Trophoblast cell (in vitro differentiated cells and primary cell): Measurements from ENCODE around the gene RNF38.

Experiments
- DNase-seq, 2 donors: peaks; one replicate each; pipeline ENCODE4 v3.0.0-alpha.2; 2016
- H2AFZ ChIP-seq: 2 replicates; pipeline ENCODE4 v1.6.1; 2013; ENCODE audit warnings: low read length, moderate library complexity, mild to moderate bottlenecking; ENCODE audit not compliant: insufficient read depth, poor library complexity
- H2AK5ac ChIP-seq: 2 replicates; pipeline ENCODE4 v1.6.1; 2013; ENCODE audit warnings: mild to moderate bottlenecking, low read length
- H2BK120ac ChIP-seq: 2 replicates; pipeline ENCODE4 v1.6.1; 2013; ENCODE audit warnings: low read length, mild to moderate bottlenecking, moderate library complexity; ENCODE audit not compliant: insufficient read depth, poor library complexity
- H2BK12ac ChIP-seq: 2 replicates; pipeline ENCODE4 v1.6.1; 2013; ENCODE audit warnings: mild to moderate bottlenecking, low read length, moderate library complexity
- H2BK5ac ChIP-seq: 2 replicates; pipeline ENCODE4 v1.6.1; 2013; ENCODE audit warnings: low read length, low read depth, moderate library complexity, mild to moderate bottlenecking; ENCODE audit not compliant: poor library complexity
- H3K14ac ChIP-seq: 2 replicates; pipeline ENCODE4 v1.6.1; 2013; ENCODE audit warnings: mild to moderate bottlenecking, low read length
- H3K18ac ChIP-seq: 2 replicates; pipeline ENCODE4 v1.6.1; 2013; ENCODE audit warnings: mild to moderate bottlenecking, low read length
- H3K23ac ChIP-seq: 2 replicates; pipeline ENCODE4 v1.6.1; 2013; ENCODE audit warnings: low read length
- H3K27ac ChIP-seq: 2 replicates; pipeline ENCODE4 v1.5.1; 2013; ENCODE audit warnings: low read depth, mild to moderate bottlenecking, inconsistent platforms, low read length, moderate library complexity
- H3K27me3 ChIP-seq: 2 replicates; pipeline ENCODE4 v1.6.1; 2013; ENCODE audit warnings: inconsistent platforms, mild to moderate bottlenecking, low read length, moderate library complexity; ENCODE audit not compliant: insufficient read depth
- H3K36me3 ChIP-seq, 2 experiments: 1 replicate in 1 of 2; 2 replicates in 1 of 2; pipeline ENCODE4 v1.6.1; 2013; ENCODE audit warnings: low read length in 2 of 2, mild to moderate bottlenecking in 2 of 2, moderate library complexity in 1 of 2; ENCODE audit not compliant: insufficient read depth in 2 of 2, control insufficient read depth in 1 of 2
- H3K4ac ChIP-seq: 2 replicates; pipeline ENCODE4 v1.6.1; 2013; ENCODE audit warnings: low read depth, mild to moderate bottlenecking, low read length, moderate library complexity
- H3K4me1 ChIP-seq, 2 experiments: 1 replicate in 1 of 2; 2 replicates in 1 of 2; pipeline ENCODE4 v1.6.1; 2013; ENCODE audit warnings: low read length in 2 of 2, mild to moderate bottlenecking in 2 of 2, moderate library complexity in 1 of 2; ENCODE audit not compliant: insufficient read depth in 2 of 2, control insufficient read depth in 1 of 2
- H3K4me2 ChIP-seq: 2 replicates; pipeline ENCODE4 v1.6.1; 2013; ENCODE audit warnings: inconsistent platforms, mild to moderate bottlenecking, low read length, moderate library complexity
- H3K4me3 ChIP-seq: 2 replicates; pipeline ENCODE4 v1.5.1; 2013; ENCODE audit warnings: mild to moderate bottlenecking, low read depth, low read length, inconsistent platforms
- H3K79me1 ChIP-seq: one replicate; pipeline ENCODE4 v1.6.1; 2013; ENCODE audit warnings: low read length
- H3K79me2 ChIP-seq: 2 replicates; pipeline ENCODE4 v1.6.1; 2013; ENCODE audit warnings: low read length, mild to moderate bottlenecking; ENCODE audit not compliant: control insufficient read depth, insufficient read depth, poor library complexity
- H3K9ac ChIP-seq: 2 replicates; pipeline ENCODE4 v1.6.1; 2013; ENCODE audit warnings: mild to moderate bottlenecking, low read length
- H3K9me3 ChIP-seq: 2 replicates; pipeline ENCODE4 v1.6.1; 2013; ENCODE audit warnings: low read depth, mild to moderate bottlenecking, control low read depth, inconsistent platforms, low read length; ENCODE audit not compliant: insufficient read depth
- H4K12ac ChIP-seq: 2 replicates; pipeline ENCODE4 v1.6.1; 2013; ENCODE audit warnings: low read depth, mild to moderate bottlenecking, low read length, moderate library complexity
- H4K8ac ChIP-seq: 2 replicates; pipeline ENCODE4 v1.6.1; 2013; ENCODE audit warnings: low read depth, mild to moderate bottlenecking, low read length, moderate library complexity
- H4K91ac ChIP-seq: one replicate; pipeline ENCODE4 v1.6.1; 2013; ENCODE audit warnings: low read depth, mild to moderate bottlenecking, low read length, moderate library complexity
- WGBS: extraction: QIAGEN DNeasy Blood & Tissue Kit; methylation state at CpG from one replicate; pipeline ENCODE4 v1.1.7; 2013; ENCODE audit warnings: missing lambda C conversion rate; ENCODE audit not compliant: insufficient read length, insufficient coverage; ENCODE audit errors: extremely low coverage; 5-methylcytosine and 5-hydroxymethylcytosine counted together

The RNF38 gene

DNA sequence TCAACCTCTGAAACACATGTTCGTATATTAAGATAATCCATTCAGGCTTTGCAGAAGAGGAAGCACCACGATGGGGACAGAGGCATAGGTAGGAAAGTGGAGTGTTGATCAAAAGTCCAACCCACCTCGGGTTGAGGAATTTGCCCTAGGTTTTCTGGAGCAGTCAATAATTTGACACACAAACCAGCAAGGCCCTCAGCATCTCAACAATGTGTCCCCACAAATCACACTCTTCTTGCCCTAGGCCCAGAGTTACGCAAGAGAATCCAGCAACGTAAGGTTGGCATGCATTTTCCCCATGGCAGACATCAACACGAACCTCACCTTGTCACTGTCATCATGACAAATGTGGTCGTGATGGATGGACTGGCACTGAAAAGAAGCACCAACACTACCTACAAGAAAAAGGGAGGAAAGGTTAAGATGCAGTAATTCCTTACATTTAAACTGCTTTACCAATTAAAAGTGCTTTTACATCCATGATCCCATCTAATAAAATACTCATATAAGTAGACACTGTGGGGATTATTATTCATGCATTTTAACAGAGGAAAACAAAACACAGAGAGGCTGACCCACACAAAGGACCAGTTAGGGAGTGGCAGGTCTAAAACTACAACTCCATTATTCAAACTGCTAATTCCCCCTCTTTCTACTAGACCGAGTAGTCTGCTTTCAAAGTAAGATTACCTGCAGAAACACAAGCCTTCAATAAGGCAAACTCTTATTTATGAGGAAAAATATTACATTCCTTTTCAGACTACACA is 24.4 kb upstream of the RNF38 start:
- H3K14ac ChIP-seq = no peak overlapping the region
- no peak overlapping the region for H3K4me2 ChIP-seq
- peaks cover 10% of the 10 kb centered on the region for H3K79me1 ChIP-seq
- no peaks in the 10 kb centered on the region for H3K9me3 ChIP-seq
- H3K4ac ChIP-seq = peak overlapping the region; percentile 39
- H3K36me3 ChIP-seq = peaks cover 0 to 2% of the 10 kb centered on the region in 2 experiments
- no peak overlapping the region for H4K8ac ChIP-seq
- H2BK120ac ChIP-seq = no peak overlapping the region
- H4K91ac ChIP-seq = peak overlapping the region; percentile 19
- H2AFZ ChIP-seq = no peak overlapping the region
- no peaks in the 10 kb centered on the region for H3K27me3 ChIP-seq
- no peak overlapping the region for H3K18ac ChIP-seq
- no CpG with 5 or more reads among the region's 8 CpGs for WGBS
- no peak overlapping the region for H3K4me3 ChIP-seq
- H3K27ac ChIP-seq = no peak overlapping the region
- no peak overlapping the region for H3K9ac ChIP-seq
- H2BK12ac ChIP-seq = no peak overlapping the region
- H3K79me2 ChIP-seq = peaks cover 5% of the 10 kb centered on the region
- peaks cover 5 to 13% of the 10 kb centered on the region in 2 experiments for H3K4me1 ChIP-seq
- DNase-seq = peak in 1 of 2 donors; percentile 30
- no peak overlapping the region for H4K12ac ChIP-seq
- no peak overlapping the region for H3K23ac ChIP-seq
- H2BK5ac ChIP-seq = no peak overlapping the region
- H2AK5ac ChIP-seq = no peak overlapping the region

- Histone ChIP-seq H3K79me2 (peaks cover 5% of the 10 kb centered on the region), H3K27ac (peak overlapping the region; percentile 48), H3K4me2 (no peak overlapping the region), H3K27me3 (no peaks in the 10 kb centered on the region), H2BK5ac (peak overlapping the region; percentile 57), H4K12ac (no peak overlapping the region), H3K18ac (peak overlapping the region; percentile 59), H2BK120ac (peak overlapping the region; percentile 98), H3K79me1 (peaks cover 10% of the 10 kb centered on the region), H4K91ac (peak overlapping the region; percentile 89), H2AFZ (no peak overlapping the region), H2AK5ac (peak overlapping the region; percentile 91), H3K9ac (no peak overlapping the region), H3K9me3 (no peaks in the 10 kb centered on the region), H3K36me3 (peaks cover 0 to 2% of the 10 kb centered on the region in 2 experiments), H4K8ac (no peak overlapping the region), H3K23ac (no peak overlapping the region), H3K4me1 (peaks cover 5 to 13% of the 10 kb centered on the region in 2 experiments), H3K4me3 (no peak overlapping the region), H3K14ac (peak overlapping the region; percentile 77), H2BK12ac (peak overlapping the region; percentile 80), H3K4ac (peak overlapping the region; percentile 62)
- no peak for DNase-seq
- no CpG with 5 or more reads among the region's 3 CpGs for WGBS
Observed at GRCh38 chr9:36423206-36423605, 23.1 kb upstream of the RNF38 start.

DNA sequence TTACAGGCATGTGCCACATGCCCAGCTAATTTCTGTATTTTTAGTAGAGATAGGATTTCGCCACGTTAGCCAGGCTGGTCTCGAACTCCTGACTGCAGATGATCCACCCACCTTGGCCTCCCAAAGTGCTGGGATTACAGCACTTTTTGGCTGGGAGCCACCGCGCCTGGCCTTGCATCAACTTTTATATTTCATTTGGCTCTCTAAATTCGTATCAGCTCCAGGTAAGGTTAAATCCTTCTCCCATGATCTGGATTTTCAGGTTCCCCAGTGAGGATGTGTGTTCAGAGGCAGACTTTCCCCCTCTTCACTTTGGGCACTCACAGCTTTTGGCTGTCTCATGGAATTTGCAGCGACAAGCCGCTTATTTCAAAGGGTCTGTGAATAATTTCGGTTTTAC is 16.8 kb upstream of the RNF38 start:
- Histone ChIP-seq H3K36me3 (peaks cover 4 to 5% of the 10 kb centered on the region in 2 experiments), H3K27me3 (no peaks in the 10 kb centered on the region), H2AK5ac (no peak overlapping the region), H3K18ac (no peak overlapping the region), H3K4ac (no peak overlapping the region), H4K91ac (peak overlapping the region; percentile 18), H3K27ac (no peak overlapping the region), H3K9me3 (no peaks in the 10 kb centered on the region), H3K79me2 (no peaks in the 10 kb centered on the region), H3K14ac (no peak overlapping the region), H3K23ac (no peak overlapping the region), H4K12ac (no peak overlapping the region), H2BK12ac (no peak overlapping the region), H4K8ac (no peak overlapping the region), H3K4me1 (peaks cover 5 to 6% of the 10 kb centered on the region in 2 experiments), H3K4me2 (no peak overlapping the region), H2BK5ac (no peak overlapping the region), H2BK120ac (no peak overlapping the region), H3K79me1 (peaks cover 2% of the 10 kb centered on the region), H3K4me3 (no peak overlapping the region), H3K9ac (no peak overlapping the region), H2AFZ (no peak overlapping the region)
- no CpG with 5 or more reads among the region's 9 CpGs for WGBS
- no peak for DNase-seq

- Histone ChIP-seq H4K12ac (peak overlapping the region; percentile 84), H3K4me1 (peaks cover 5 to 6% of the 10 kb centered on the region in 2 experiments), H3K9me3 (no peaks in the 10 kb centered on the region), H3K27me3 (no peaks in the 10 kb centered on the region), H2AFZ (no peak overlapping the region), H2BK12ac (no peak overlapping the region), H3K27ac (no peak overlapping the region), H2BK5ac (no peak overlapping the region), H3K4ac (no peak overlapping the region), H3K18ac (no peak overlapping the region), H4K91ac (no peak overlapping the region), H3K23ac (no peak overlapping the region), H3K79me1 (peaks cover 2% of the 10 kb centered on the region), H3K9ac (no peak overlapping the region), H3K79me2 (no peaks in the 10 kb centered on the region), H3K4me3 (no peak overlapping the region), H4K8ac (no peak overlapping the region), H3K4me2 (no peak overlapping the region), H2AK5ac (no peak overlapping the region), H3K36me3 (peaks cover 3 to 4% of the 10 kb centered on the region in 2 experiments), H3K14ac (no peak overlapping the region), H2BK120ac (no peak overlapping the region)
- no CpG with 5 or more reads among the region's 11 CpGs for WGBS
- no peak for DNase-seq
Observed at GRCh38 chr9:36415822-36416525, 15.9 kb upstream of the RNF38 start.
